ENCODE results near the gene CEP350.
"Not testable (repeated sequence)": the region's sequence is repeated elsewhere in the genome, so short reads cannot be mapped to it uniquely, and the experiment has no call there.

CEP350 gene

GRCh38 chr1:180114396-180114945, 159.9 kb downstream of the CEP350 start:
- DNase-seq (ENCODE audit: low read depth in 2 of 2, low spot score in 1 of 2) = no peak

GRCh38 chr1:180116964-180117763, 162.6 kb downstream of the CEP350 start:
- no peak for DNase-seq (ENCODE audit: low read depth in 2 of 2, low spot score in 1 of 2)

- no peak for DNase-seq (ENCODE audit: low read depth in 2 of 2, low spot score in 1 of 2)
Measured at GRCh38 chr1:180117764-180118116, 163.1 kb downstream of the CEP350 start.

- DNase-seq (ENCODE audit: low read depth in 2 of 2, low spot score in 1 of 2) = no peak
Measured at GRCh38 chr1:180119837-180120236, 165.2 kb downstream of the CEP350 start.

- no peak for DNase-seq (ENCODE audit: low read depth in 2 of 2, low spot score in 1 of 2)
Measured at GRCh38 chr1:180123463-180123936, 168.9 kb downstream of the CEP350 start.

GRCh38 chr1:180130651-180131050, 176.0 kb downstream of the CEP350 start:
- no peak for DNase-seq (ENCODE audit: low read depth in 2 of 2, low spot score in 1 of 2)

- DNase-seq (ENCODE audit: low read depth in 2 of 2, low spot score in 1 of 2) = no peak
Measured at GRCh38 chr1:180131510-180131909, 176.9 kb downstream of the CEP350 start.

GRCh38 chr1:180133193-180133592, 178.6 kb downstream of the CEP350 start:
- no peak for DNase-seq (ENCODE audit: low read depth in 2 of 2, low spot score in 1 of 2)

- not testable (repeated sequence) for DNase-seq (ENCODE audit: low read depth in 2 of 2, low spot score in 1 of 2)
Measured at GRCh38 chr1:180133688-180134087, 179.1 kb downstream of the CEP350 start.

- DNase-seq (ENCODE audit: low read depth in 2 of 2, low spot score in 1 of 2) = no peak
Measured at GRCh38 chr1:180135535-180135934, 180.9 kb downstream of the CEP350 start.

- DNase-seq (ENCODE audit: low read depth in 2 of 2, low spot score in 1 of 2) = no peak
Measured at GRCh38 chr1:180136331-180136967, 181.8 kb downstream of the CEP350 start.

GRCh38 chr1:180136968-180137356, 182.4 kb downstream of the CEP350 start:
- no peak for DNase-seq (ENCODE audit: low read depth in 2 of 2, low spot score in 1 of 2)

- DNase-seq (ENCODE audit: low read depth in 2 of 2, low spot score in 1 of 2) = no peak
Measured at GRCh38 chr1:180137776-180138175, 183.2 kb downstream of the CEP350 start.

GRCh38 chr1:180141381-180141934, 186.8 kb downstream of the CEP350 start:
- no peak for DNase-seq (ENCODE audit: low read depth in 2 of 2, low spot score in 1 of 2)

- no peak for DNase-seq (ENCODE audit: low read depth in 2 of 2, low spot score in 1 of 2)
Measured at GRCh38 chr1:180143359-180143758, 188.7 kb downstream of the CEP350 start.

GRCh38 chr1:180144659-180145357, 190.2 kb downstream of the CEP350 start:
- DNase-seq (ENCODE audit: low read depth in 2 of 2, low spot score in 1 of 2) = no peak

- DNase-seq (ENCODE audit: low read depth in 2 of 2, low spot score in 1 of 2) = no peak
Measured at GRCh38 chr1:180145446-180145845, 190.8 kb downstream of the CEP350 start.

- DNase-seq (ENCODE audit: low read depth in 2 of 2, low spot score in 1 of 2) = no peak
Measured at GRCh38 chr1:180150982-180151381, 196.4 kb downstream of the CEP350 start.

- no peak for DNase-seq (ENCODE audit: low read depth in 2 of 2, low spot score in 1 of 2)
Measured at GRCh38 chr1:180151508-180151907, 196.9 kb downstream of the CEP350 start.

- DNase-seq (ENCODE audit: low read depth in 2 of 2, low spot score in 1 of 2) = no peak
Measured at GRCh38 chr1:180152588-180152987, 198.0 kb downstream of the CEP350 start.

- DNase-seq (ENCODE audit: low read depth in 2 of 2, low spot score in 1 of 2) = no peak
Measured at GRCh38 chr1:180153032-180153431, 198.4 kb downstream of the CEP350 start.

- DNase-seq (ENCODE audit: low read depth in 2 of 2, low spot score in 1 of 2) = no peak
Measured at GRCh38 chr1:180154003-180154324, 199.4 kb downstream of the CEP350 start.
